Motor neuron (in vitro differentiated cells): ENCODE measurements around the gene ZNF432. TPM values are rescaled to one million over a fixed set of nuclear protein-coding genes. Genes with fewer than 3 reads are reported as not detected.
A peak's percentile ranks its signal among the peaks of the same experiment; 100 is the strongest.
"Not testable (repeated sequence)": the region's sequence is repeated elsewhere in the genome, so short reads cannot be mapped to it uniquely, and the experiment has no call there.

Experiments used
- ATAC-seq, 8 experiments: fragments of 200-7000 bp; cut with Tn5 transposase; replicated peaks in 6 of 8; 2 replicates each; pipeline ENCODE4 v1.8.0; 2021; ENCODE audit warnings: mild to moderate bottlenecking in 8 of 8, moderate library complexity in 8 of 8
- H3K27ac ChIP-seq, 2 donors: fragments of 250-450 bp; sonication (Bioruptor Pico); 2 replicates each; pipeline ENCODE4 v1.9.0; 2021; ENCODE audit warnings: antibody characterized with exemption in 2 of 2, mild to moderate bottlenecking in 2 of 2, moderate library complexity in 1 of 2
- H3K4me1 ChIP-seq, 2 donors: fragments of 250-450 bp; sonication (Bioruptor Pico); replicated peaks in 1 of 2; 2 replicates each; pipeline ENCODE4 v1.6.1; 2021; ENCODE audit warnings: antibody characterized with exemption in 2 of 2, mild to moderate bottlenecking in 2 of 2, moderate library complexity in 1 of 2
- H3K4me3 ChIP-seq, 5 donors: fragments of 250-450 bp; sonication (Bioruptor Pico); 2 replicates each; pipeline ENCODE4 v1.9.0; 2021; ENCODE audit warnings: antibody characterized with exemption in 5 of 5, mild to moderate bottlenecking in 5 of 5, moderate library complexity in 4 of 5
- WGBS, 10 experiments: fragments of 450-650 bp; shearing (Covaris generic); methylation state at CpG; one replicate each; pipeline ENCODE4 v1.0.0; 2022; 5-methylcytosine and 5-hydroxymethylcytosine counted together
- in situ Hi-C, 9 experiments: fragments of 400-800 bp; cut with MboI; loops; one replicate each; pipeline ENCODE4 v1.15.0; 2021; ENCODE audit warnings: low sequenced_read_pairs in 9 of 9, low pct_unique_long_range_greater_than_20kb in 2 of 9; ENCODE audit not compliant: unreplicated experiment in 9 of 9
- total RNA-seq, 8 experiments: library from RNA; unstranded; fragments of 300-600 nt; gene quantifications; 2 replicates each; pipeline versions ENCODE4 v1.2.3 to v1.2.4, GENCODE V29; 2022

The ZNF432 gene
- total RNA-seq, 8 experiments from 2014 or later: 10.1 to 23.8 (median 15.6) TPM

- WGBS, 10 experiments: 87 to 100% (median 96%) methylated on average over 1 to 11 of the region's 12 CpGs
- ATAC-seq: no peak
- no peaks in the 10 kb centered on the region for H3K4me1 ChIP-seq
These were observed 14.4 kb downstream of the ZNF432 start for GRCh38 chr19:52034051-52034728.

DNA sequence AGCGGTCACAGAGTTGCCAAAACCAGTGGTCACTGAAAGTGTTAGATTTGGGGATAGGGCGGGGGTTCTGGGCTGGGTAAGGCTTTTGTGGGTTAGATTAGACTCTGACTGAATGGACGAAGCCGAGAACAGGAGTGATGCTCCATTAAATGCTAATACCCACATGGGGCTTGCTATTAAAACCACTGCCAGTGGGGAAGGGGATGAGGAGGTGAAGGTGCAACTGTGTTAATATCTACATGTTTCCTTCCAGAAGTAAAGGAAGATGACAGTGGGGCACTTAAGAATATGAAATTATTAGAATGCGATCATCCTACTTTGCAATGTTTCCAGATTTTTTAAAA, 19.9 kb downstream of the ZNF432 start:
- in situ Hi-C loops: no loop called here
- Histone ChIP-seq H3K4me3 (peak overlapping the region; percentile 69 to 97 (median 79)), H3K27ac (peak overlapping the region; percentile 94 to 97), H3K4me1 (peaks cover 6% of the 10 kb centered on the region in 2 donors)
- WGBS, 10 experiments: 7 to 83% (median 22%) methylated on average over 1 to 5 of the region's 5 CpGs
- ATAC-seq: peak; percentile 23 to 53 (median 42)

More at GRCh38 chr19:52034051-52034728, 14.4 kb downstream of the ZNF432 start:
- in situ Hi-C loops: no loop called here
- no peak overlapping the region for H3K4me3 ChIP-seq
- no peak overlapping the region for H3K27ac ChIP-seq

DNA sequence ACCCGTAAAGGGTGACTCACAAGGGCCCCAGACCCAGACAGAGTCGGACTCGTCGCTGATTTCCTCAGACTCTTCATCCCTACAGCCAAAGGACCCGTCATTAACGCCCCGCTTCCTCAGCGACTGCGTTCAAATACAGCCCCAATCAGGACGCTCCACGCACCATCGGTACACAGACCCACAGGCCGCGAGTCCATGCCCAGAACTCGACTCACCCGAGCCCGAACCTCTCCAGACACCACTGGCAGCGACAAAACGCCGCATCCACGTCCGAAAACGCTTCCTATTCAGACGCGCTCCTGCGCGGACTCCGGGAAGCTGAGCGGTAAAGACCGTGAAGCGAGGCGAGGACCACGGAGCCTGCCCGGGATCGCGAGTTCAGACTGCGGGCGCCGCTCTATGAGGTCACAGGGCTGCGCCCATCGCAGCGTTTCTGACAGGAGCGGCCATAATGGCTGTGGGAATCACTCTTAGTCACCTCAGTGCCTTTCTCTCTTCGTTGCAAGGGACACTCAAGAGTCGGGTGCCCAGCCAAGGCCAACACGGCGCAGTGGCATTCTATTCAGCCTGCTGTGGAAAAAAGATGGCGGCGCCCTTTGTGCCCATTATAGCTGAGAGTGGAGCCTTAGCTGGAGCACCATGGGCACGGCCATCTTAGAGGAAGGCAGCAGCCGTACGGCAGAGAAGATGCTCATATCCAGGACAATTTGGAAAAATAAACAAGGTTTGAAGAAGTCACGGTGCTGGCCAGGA, 20.4 kb downstream of the ZNF432 start, which contains the start of gene ZNF614:
TSS of gene ZNF614 (minus strand) at position 353 of the 753 bp plus-strand sequence. CDS start 2,634 bp downstream, outside the sequence.
- in situ Hi-C loops: no loop called here
- H3K4me1 ChIP-seq: peaks cover 6% of the 10 kb centered on the region in 2 donors
- ATAC-seq: peak; percentile 89 to 96 (median 92)
- peak within 1 kb of the TSS; percentile 94 to 97 for H3K27ac ChIP-seq
- peak within 1 kb of the TSS; percentile 69 to 97 (median 79) for H3K4me3 ChIP-seq
- 0 to 2% (median 0%) methylated on average over 2 to 33 of the region's 53 CpGs; no CpG with 5 or more reads in 3 of the 10 experiments for WGBS, 10 experiments

GRCh38 chr19:52026255-52026990, 22.2 kb downstream of the ZNF432 start:
- in situ Hi-C loops, ATAC-seq: not testable (repeated sequence)

DNA sequence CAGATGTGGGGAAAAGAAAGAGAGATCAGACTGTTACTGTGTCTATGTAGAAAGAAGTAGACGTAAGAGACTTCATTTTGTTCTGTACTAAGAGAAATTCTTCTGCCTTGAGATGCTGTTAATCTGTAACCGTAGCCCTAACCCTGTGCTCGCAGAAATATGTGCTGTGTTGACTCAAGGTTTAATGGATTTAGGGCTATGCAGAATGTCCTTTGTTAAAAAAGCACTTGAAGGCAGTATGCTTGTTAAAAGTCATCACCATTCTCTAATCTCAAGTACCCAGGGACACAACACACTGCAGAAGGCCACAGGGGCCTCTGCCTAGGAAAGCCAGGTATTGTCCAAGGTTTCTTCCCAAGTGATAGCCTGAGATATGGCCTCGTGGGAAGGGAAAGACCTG, 24.2 kb downstream of the ZNF432 start:
- H3K4me3 ChIP-seq, H3K4me1 ChIP-seq, ATAC-seq, H3K27ac ChIP-seq, in situ Hi-C loops: not testable (repeated sequence)
- 95 to 100% (median 100%) methylated on average over 1 to 4 of the region's 4 CpGs; no CpG with 5 or more reads in 1 of the 10 experiments for WGBS, 10 experiments

More at GRCh38 chr19:52026255-52026990, 22.2 kb downstream of the ZNF432 start:
- H3K4me1 ChIP-seq, H3K27ac ChIP-seq, H3K4me3 ChIP-seq: not testable (repeated sequence)
- whole genome bisulfite sequencing, 10 experiments: 67 to 100% (median 93%) methylated on average over 1 to 8 of the region's 15 CpGs; no CpG with 5 or more reads in 1 of the 10 experiments

GRCh38 chr19:52022193-52022592, 26.4 kb downstream of the ZNF432 start:
- Histone ChIP-seq H3K27ac (no peak overlapping the region), H3K4me3 (no peak overlapping the region), H3K4me1 (peaks cover 3% of the 10 kb centered on the region in 2 donors)
- in situ Hi-C loops: no loop called here
- 71 to 100% (median 100%) methylated on average over 1 to 5 of the region's 15 CpGs; no CpG with 5 or more reads in 3 of the 10 experiments for WGBS, 10 experiments
- no peak for ATAC-seq

DNA sequence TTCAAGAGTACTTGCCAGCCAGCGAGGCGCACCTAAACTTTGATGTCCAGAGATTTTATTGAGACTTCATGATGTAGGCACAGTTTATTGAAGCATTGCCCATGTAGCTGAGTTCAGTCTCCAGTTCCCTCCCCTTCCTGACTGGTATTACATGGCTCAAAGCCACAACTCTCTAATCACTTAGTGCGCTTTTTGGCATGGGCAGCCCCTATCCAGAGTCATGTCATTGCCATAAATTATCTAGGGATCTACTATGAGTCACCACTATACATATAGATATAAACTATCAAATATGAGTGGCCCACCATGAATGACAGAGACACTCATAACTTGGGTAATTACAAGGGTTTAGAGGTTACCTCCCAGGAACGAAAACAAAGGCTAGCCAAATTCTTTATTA, 28.1 kb downstream of the ZNF432 start:
- 94 to 100% (median 100%) methylated on average over 1 to 4 of the region's 4 CpGs; no CpG with 5 or more reads in 1 of the 10 experiments for WGBS, 10 experiments
- no peaks in the 10 kb centered on the region for H3K4me1 ChIP-seq
- ATAC-seq: no peak
- H3K27ac ChIP-seq: no peak overlapping the region
- no peak overlapping the region for H3K4me3 ChIP-seq
- in situ Hi-C loops: no loop called here

GRCh38 chr19:52010674-52011073, 38.0 kb downstream of the ZNF432 start:
- in situ Hi-C loops: no loop called here
- H3K4me1 ChIP-seq: peaks cover 0 to 3% of the 10 kb centered on the region in 2 donors
- H3K4me3 ChIP-seq: no peak overlapping the region
- H3K27ac ChIP-seq: no peak overlapping the region
- ATAC-seq: no peak
- WGBS, 10 experiments: 60 to 100% (median 92%) methylated on average over 1 of the region's 1 CpG; no CpG with 5 or more reads in 6 of the 10 experiments

- H3K4me3 ChIP-seq: peak within 1 kb of the TSS; percentile 54 to 95 (median 78)
- H3K4me1 ChIP-seq: peaks cover 0 to 3% of the 10 kb centered on the region in 2 donors
- ATAC-seq: peak; percentile 93 to 98 (median 96)
- in situ Hi-C loops: no loop called here
- WGBS, 10 experiments: 0 to 62% (median 4%) methylated on average over 3 to 19 of the region's 44 CpGs; no CpG with 5 or more reads in 3 of the 10 experiments
- H3K27ac ChIP-seq: peak within 1 kb of the TSS; percentile 73 to 80
These were observed 40.7 kb downstream of the ZNF432 start, which contains the start of gene ZNF615 for GRCh38 chr19:52007806-52008557. TSS of gene ZNF615 (minus strand) at chr19:52008211. CDS start at chr19:52003711, 4,500 bp downstream.

DNA sequence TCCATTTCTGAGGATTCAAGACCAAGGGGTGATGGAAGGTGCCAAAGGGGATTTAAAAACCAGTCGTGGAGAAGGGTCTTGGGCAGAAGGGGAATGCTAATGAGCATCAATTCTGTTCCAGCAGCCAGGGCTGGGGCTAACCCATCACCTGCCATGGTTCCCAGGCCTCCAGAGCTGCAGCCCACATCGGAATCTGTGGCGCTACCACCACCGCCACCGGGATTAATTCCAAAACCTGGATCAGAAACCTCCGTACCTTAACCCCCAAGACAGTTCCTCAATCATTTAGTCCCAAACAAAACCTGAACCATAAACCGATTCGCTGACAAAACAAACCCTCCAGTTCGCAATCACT, 41.2 kb downstream of the ZNF432 start:
- 0 to 96% (median 19%) methylated on average over 1 to 6 of the region's 9 CpGs; no CpG with 5 or more reads in 3 of the 10 experiments for WGBS, 10 experiments
- peaks cover 0 to 3% of the 10 kb centered on the region in 2 donors for H3K4me1 ChIP-seq
- in situ Hi-C loops: no loop called here
- H3K4me3 ChIP-seq: peak overlapping the region; percentile 54 to 95 (median 78)
- no peak overlapping the region for H3K27ac ChIP-seq
- peak; percentile 13 to 51 (median 42) for ATAC-seq

DNA sequence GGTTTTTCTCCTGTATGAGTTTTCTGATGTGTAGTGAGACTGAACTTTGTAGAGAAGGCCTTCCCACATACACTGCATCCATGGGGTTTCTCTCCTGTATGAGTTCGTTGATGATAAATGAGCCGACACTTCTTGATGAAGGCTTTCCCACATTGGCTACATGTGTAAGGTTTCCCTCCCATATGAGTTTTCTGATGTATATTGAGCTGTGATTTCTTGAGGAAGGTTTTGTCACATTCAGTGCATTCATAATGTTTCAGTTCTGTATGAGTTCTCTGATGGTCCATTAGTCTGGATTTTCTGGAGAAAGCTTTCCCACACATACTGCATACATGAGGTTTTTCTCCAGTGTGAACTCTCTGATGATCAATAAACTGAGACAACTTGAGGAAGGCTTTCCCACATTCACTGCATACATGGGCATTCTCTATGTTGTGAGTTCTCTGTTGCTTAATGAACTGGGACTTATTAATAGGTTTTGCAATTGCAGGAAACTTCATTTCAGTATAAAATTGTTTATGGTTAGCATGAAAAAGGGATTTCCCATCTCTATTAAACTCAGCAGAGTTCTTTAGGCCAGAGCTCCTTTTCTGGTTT, 54.5 kb downstream of the ZNF432 start:
- Histone ChIP-seq H3K4me3 (no peak overlapping the region), H3K4me1 (no peaks in the 10 kb centered on the region), H3K27ac (no peak overlapping the region)
- 73 to 100% (median 93%) methylated on average over 1 to 2 of the region's 2 CpGs; no CpG with 5 or more reads in 5 of the 10 experiments for WGBS, 10 experiments
- no peak for ATAC-seq
- in situ Hi-C loops: no loop called here

- no peak overlapping the region for H3K4me3 ChIP-seq
- no peak for ATAC-seq
These were observed 55.2 kb downstream of the ZNF432 start for GRCh38 chr19:51993422-51993821.

More at GRCh38 chr19:51993422-51993821, 55.2 kb downstream of the ZNF432 start:
- WGBS, 10 experiments: 78 to 96% (median 90%) methylated on average over 1 to 7 of the region's 10 CpGs; no CpG with 5 or more reads in 2 of the 10 experiments
- Histone ChIP-seq H3K4me1 (no peaks in the 10 kb centered on the region), H3K27ac (no peak overlapping the region)
- in situ Hi-C loops: no loop called here
